ENCODE data around the gene TTN.

TTN gene

GRCh38 chr2:178830451-178830850 lies 23.2 kb upstream of the TTN start:
- TF ChIP-seq TAF1 (IDR thresholded peaks at IDR 0.05; ENCODE audit: borderline replicate concordance, low read depth, low read length) (no peak), POLR2A (IDR thresholded peaks at IDR 0.05; ENCODE audit: low read depth, low read length) (no peak), POLR2AphosphoS5 (IDR thresholded peaks at IDR 0.05; ENCODE audit: low read depth, low read length) (no peak)
- DNase-seq (ENCODE audit: insufficient read length) = no peak
- FAIRE-seq = no peak

- DNase-seq (ENCODE audit: insufficient read length) = no peak
- TF ChIP-seq TAF1 (IDR thresholded peaks at IDR 0.05; ENCODE audit: borderline replicate concordance, low read depth, low read length) (no peak), POLR2A (IDR thresholded peaks at IDR 0.05; ENCODE audit: low read depth, low read length) (no peak), POLR2AphosphoS5 (IDR thresholded peaks at IDR 0.05; ENCODE audit: low read depth, low read length) (no peak)
- FAIRE-seq = no peak
Measured at GRCh38 chr2:178829981-178830380, 22.8 kb upstream of the TTN start.

- DNase-seq (ENCODE audit: insufficient read length) (no peak), FAIRE-seq (no peak)
- TF ChIP-seq TAF1 (IDR thresholded peaks at IDR 0.05; ENCODE audit: borderline replicate concordance, low read depth, low read length) = no peak
- no peak for TF ChIP-seq POLR2A (IDR thresholded peaks at IDR 0.05; ENCODE audit: low read depth, low read length)
- TF ChIP-seq POLR2AphosphoS5 (IDR thresholded peaks at IDR 0.05; ENCODE audit: low read depth, low read length) = no peak
Measured at GRCh38 chr2:178829299-178829960, 22.2 kb upstream of the TTN start.

- no peak for FAIRE-seq
- no peak for TF ChIP-seq POLR2A (IDR thresholded peaks at IDR 0.05; ENCODE audit: low read depth, low read length)
- TF ChIP-seq POLR2AphosphoS5 (IDR thresholded peaks at IDR 0.05; ENCODE audit: low read depth, low read length) = no peak
- TF ChIP-seq TAF1 (IDR thresholded peaks at IDR 0.05; ENCODE audit: borderline replicate concordance, low read depth, low read length) = no peak
- DNase-seq (ENCODE audit: insufficient read length) = no peak
Measured at GRCh38 chr2:178828486-178828881, 21.3 kb upstream of the TTN start.

- TF ChIP-seq POLR2AphosphoS5 (IDR thresholded peaks at IDR 0.05; ENCODE audit: low read depth, low read length) = no peak
- no peak for DNase-seq (ENCODE audit: insufficient read length)
- no peak for FAIRE-seq
Measured at GRCh38 chr2:178827739-178828485, 20.7 kb upstream of the TTN start.

GRCh38 chr2:178827111-178827510 lies 19.9 kb upstream of the TTN start:
- TF ChIP-seq POLR2AphosphoS5 (IDR thresholded peaks at IDR 0.05; ENCODE audit: low read depth, low read length) = no peak
- TF ChIP-seq POLR2A (IDR thresholded peaks at IDR 0.05; ENCODE audit: low read depth, low read length) = no peak
- TF ChIP-seq TAF1 (IDR thresholded peaks at IDR 0.05; ENCODE audit: borderline replicate concordance, low read depth, low read length) = no peak
- DNase-seq (ENCODE audit: insufficient read length) (no peak), FAIRE-seq (no peak)

GRCh38 chr2:178825183-178825582 lies 18.0 kb upstream of the TTN start:
- DNase-seq (ENCODE audit: insufficient read length) (no peak), FAIRE-seq (no peak)
- no peak for TF ChIP-seq POLR2A (IDR thresholded peaks at IDR 0.05; ENCODE audit: low read depth, low read length)
- no peak for TF ChIP-seq POLR2AphosphoS5 (IDR thresholded peaks at IDR 0.05; ENCODE audit: low read depth, low read length)
- TF ChIP-seq TAF1 (IDR thresholded peaks at IDR 0.05; ENCODE audit: borderline replicate concordance, low read depth, low read length) = no peak

GRCh38 chr2:178824181-178824580 lies 17.0 kb upstream of the TTN start:
- FAIRE-seq (no peak), DNase-seq (ENCODE audit: insufficient read length) (no peak)
- TF ChIP-seq POLR2AphosphoS5 (IDR thresholded peaks at IDR 0.05; ENCODE audit: low read depth, low read length) = no peak
- TF ChIP-seq TAF1 (IDR thresholded peaks at IDR 0.05; ENCODE audit: borderline replicate concordance, low read depth, low read length) = no peak
- TF ChIP-seq POLR2A (IDR thresholded peaks at IDR 0.05; ENCODE audit: low read depth, low read length) = no peak

- TF ChIP-seq POLR2AphosphoS5 (IDR thresholded peaks at IDR 0.05; ENCODE audit: low read depth, low read length) (no peak), POLR2A (IDR thresholded peaks at IDR 0.05; ENCODE audit: low read depth, low read length) (no peak), TAF1 (IDR thresholded peaks at IDR 0.05; ENCODE audit: borderline replicate concordance, low read depth, low read length) (no peak)
- DNase-seq (ENCODE audit: insufficient read length) (no peak), FAIRE-seq (peak; percentile 85)
Measured at GRCh38 chr2:178819992-178820391, 12.8 kb upstream of the TTN start.

GRCh38 chr2:178819147-178819875 lies 12.1 kb upstream of the TTN start:
- TF ChIP-seq POLR2AphosphoS5 (IDR thresholded peaks at IDR 0.05; ENCODE audit: low read depth, low read length) (no peak), POLR2A (IDR thresholded peaks at IDR 0.05; ENCODE audit: low read depth, low read length) (no peak), TAF1 (IDR thresholded peaks at IDR 0.05; ENCODE audit: borderline replicate concordance, low read depth, low read length) (no peak)
- FAIRE-seq (peak; percentile 38), DNase-seq (ENCODE audit: insufficient read length) (no peak)

GRCh38 chr2:178811901-178812300 lies 4.7 kb upstream of the TTN start:
- FAIRE-seq = no peak
- DNase-seq (ENCODE audit: insufficient read length) = no peak
- TF ChIP-seq TAF1 (IDR thresholded peaks at IDR 0.05; ENCODE audit: borderline replicate concordance, low read depth, low read length) = no peak
- no peak for TF ChIP-seq POLR2AphosphoS5 (IDR thresholded peaks at IDR 0.05; ENCODE audit: low read depth, low read length)
- no peak for TF ChIP-seq POLR2A (IDR thresholded peaks at IDR 0.05; ENCODE audit: low read depth, low read length)
